GM21381 (cell line): ENCODE measurements around the gene GALR2.

ENCODE experiments used
- ATAC-seq: cut with Tn5 transposase; IDR thresholded peaks from one replicate; pipeline ENCODE4 v1.9.1; 2021; ENCODE audit warnings: mild to moderate bottlenecking, moderate library complexity; ENCODE audit not compliant: unreplicated experiment

GALR2 gene

GRCh38 chr17:76124582-76125390 lies 50.2 kb downstream of the GALR2 start:
- ATAC-seq: no peak

- no peak for ATAC-seq
These were observed 50.8 kb downstream of the GALR2 start for GRCh38 chr17:76125391-76125675.

- ATAC-seq: no peak
These were observed 51.3 kb downstream of the GALR2 start for GRCh38 chr17:76125922-76126321.
